Ovary (tissue), 3 donors: ENCODE data around the gene PCNT.

Experiments
- EP300 ChIP-seq: sonication (generic); formaldehyde crosslinking; IDR thresholded peaks from one replicate; pipeline ENCODE4 v1.6.1; 2017; ENCODE audit warnings: antibody characterized with exemption
- POLR2A ChIP-seq: fragments of 450-650 bp; IDR thresholded peaks from one replicate; pipeline ENCODE4 v1.6.1; 2017; ENCODE audit warnings: antibody characterized with exemption, mild to moderate bottlenecking, moderate library complexity
- TF ChIP-seq, protein P1 (sequence below), 3 donors: fragments of 450-650 bp in 2 of 3; fragments of 200-600 bp in 1 of 3; IDR thresholded peaks; one replicate each; pipeline versions ENCODE4 v1.5.1 to v1.8.0; 2016 to 2022; ENCODE audit warnings: antibody characterized with exemption in 3 of 3, mild to moderate bottlenecking in 1 of 3
- donor health status: DM: no; HTN: no; CAD: no.

DNA sequence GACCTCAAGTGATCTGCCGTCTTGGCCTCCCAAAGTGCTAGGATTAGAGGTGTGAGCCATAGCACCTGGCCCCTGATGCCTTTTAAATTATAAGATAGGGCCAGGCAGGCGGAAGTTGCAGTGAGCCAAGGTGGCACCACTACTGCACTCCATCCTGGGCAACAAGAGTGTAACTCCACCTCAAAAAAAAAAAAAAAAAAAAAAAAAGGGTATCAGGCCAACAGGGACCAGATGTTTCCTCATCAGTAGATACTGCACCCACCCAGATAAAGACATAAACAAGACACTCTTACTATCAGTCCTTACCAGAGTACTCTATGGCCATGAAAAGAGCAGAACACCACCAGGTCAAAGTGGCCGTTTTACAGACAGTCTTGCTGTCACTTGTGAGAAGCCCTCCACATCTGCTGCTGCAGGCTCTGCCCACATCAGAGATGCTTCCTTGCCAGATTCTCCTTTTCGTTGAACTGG lies 3.6 kb upstream of the PCNT start:
- TF ChIP-seq, protein P1, sequence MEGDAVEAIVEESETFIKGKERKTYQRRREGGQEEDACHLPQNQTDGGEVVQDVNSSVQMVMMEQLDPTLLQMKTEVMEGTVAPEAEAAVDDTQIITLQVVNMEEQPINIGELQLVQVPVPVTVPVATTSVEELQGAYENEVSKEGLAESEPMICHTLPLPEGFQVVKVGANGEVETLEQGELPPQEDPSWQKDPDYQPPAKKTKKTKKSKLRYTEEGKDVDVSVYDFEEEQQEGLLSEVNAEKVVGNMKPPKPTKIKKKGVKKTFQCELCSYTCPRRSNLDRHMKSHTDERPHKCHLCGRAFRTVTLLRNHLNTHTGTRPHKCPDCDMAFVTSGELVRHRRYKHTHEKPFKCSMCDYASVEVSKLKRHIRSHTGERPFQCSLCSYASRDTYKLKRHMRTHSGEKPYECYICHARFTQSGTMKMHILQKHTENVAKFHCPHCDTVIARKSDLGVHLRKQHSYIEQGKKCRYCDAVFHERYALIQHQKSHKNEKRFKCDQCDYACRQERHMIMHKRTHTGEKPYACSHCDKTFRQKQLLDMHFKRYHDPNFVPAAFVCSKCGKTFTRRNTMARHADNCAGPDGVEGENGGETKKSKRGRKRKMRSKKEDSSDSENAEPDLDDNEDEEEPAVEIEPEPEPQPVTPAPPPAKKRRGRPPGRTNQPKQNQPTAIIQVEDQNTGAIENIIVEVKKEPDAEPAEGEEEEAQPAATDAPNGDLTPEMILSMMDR (IDR thresholded peaks at IDR 0.05), result no peak
- TF ChIP-seq POLR2A (no peak), EP300 (no peak)
